GM18526 (cell line): ENCODE results near the gene NBPF26.
"Not testable (repeated sequence)": the region's sequence is repeated elsewhere in the genome, so short reads cannot be mapped to it uniquely, and the experiment has no call there.

Experiments
- POLR2A ChIP-seq: IDR thresholded peaks from 3 replicates; pipeline ENCODE4 v1.6.1; 2011; ENCODE audit not compliant: insufficient read length; ENCODE audit errors: extremely low read depth

Gene NBPF26

GRCh38 chr1:120723715-120724402, at the start of gene NBPF26:
TSS of gene NBPF26 (plus strand) at chr1:120723945.
- not testable (repeated sequence) for TF ChIP-seq POLR2A

GRCh38 chr1:120850537-120851421, 127.0 kb downstream of the NBPF26 start:
- peak; percentile 92 for TF ChIP-seq POLR2A
